Measurements from ENCODE around the gene DUS2.

The DUS2 gene

GRCh38 chr16:68047987-68048386, 24.9 kb downstream of the DUS2 start:
- DNase-seq: no peak

GRCh38 chr16:68049449-68049848, 26.4 kb downstream of the DUS2 start:
- no peak for DNase-seq

- DNase-seq: no peak
Observed at GRCh38 chr16:68055395-68055794, 32.3 kb downstream of the DUS2 start.

- DNase-seq: no peak
Observed at GRCh38 chr16:68059804-68060203, 36.7 kb downstream of the DUS2 start.

- DNase-seq: no peak
Observed at GRCh38 chr16:68061396-68061795, 38.3 kb downstream of the DUS2 start.

GRCh38 chr16:68062910-68063393, 39.9 kb downstream of the DUS2 start:
- DNase-seq: no peak

GRCh38 chr16:68064791-68065365, 41.8 kb downstream of the DUS2 start:
- peak; percentile 72 for DNase-seq

GRCh38 chr16:68065716-68066305, 42.7 kb downstream of the DUS2 start:
- no peak for DNase-seq

- no peak for DNase-seq
Observed at GRCh38 chr16:68066763-68067162, 43.7 kb downstream of the DUS2 start.

- no peak for DNase-seq
Observed at GRCh38 chr16:68068926-68069325, 45.8 kb downstream of the DUS2 start.

GRCh38 chr16:68069511-68070248, 46.6 kb downstream of the DUS2 start:
- DNase-seq: peak; percentile 45

GRCh38 chr16:68070249-68070730, 47.2 kb downstream of the DUS2 start:
- no peak for DNase-seq

GRCh38 chr16:68070806-68071517, 47.9 kb downstream of the DUS2 start:
- no peak for DNase-seq

GRCh38 chr16:68071518-68071901, 48.4 kb downstream of the DUS2 start:
- no peak for DNase-seq

GRCh38 chr16:68072038-68072695, 49.1 kb downstream of the DUS2 start:
- DNase-seq: no peak

- DNase-seq: no peak
Observed at GRCh38 chr16:68073902-68074760, 51.0 kb downstream of the DUS2 start.

- peak; percentile 42 for DNase-seq
Observed at GRCh38 chr16:68074850-68075555, 51.9 kb downstream of the DUS2 start.

GRCh38 chr16:68075980-68076379, 52.9 kb downstream of the DUS2 start:
- no peak for DNase-seq

- no peak for DNase-seq
Observed at GRCh38 chr16:68076560-68076959, 53.5 kb downstream of the DUS2 start.

GRCh38 chr16:68077866-68078700, 55.0 kb downstream of the DUS2 start:
- no peak for DNase-seq
